NCI-H1417 (cell line): ENCODE results near the gene SACS.
"Not testable (repeated sequence)": the region's sequence is repeated elsewhere in the genome, so short reads cannot be mapped to it uniquely, and the experiment has no call there.

ENCODE experiments used
- DNase-seq, 3 experiments: peaks; one replicate each; lab custom pipeline; 2025; lab: John Stamatoyannopoulos, UW

The SACS gene

DNA sequence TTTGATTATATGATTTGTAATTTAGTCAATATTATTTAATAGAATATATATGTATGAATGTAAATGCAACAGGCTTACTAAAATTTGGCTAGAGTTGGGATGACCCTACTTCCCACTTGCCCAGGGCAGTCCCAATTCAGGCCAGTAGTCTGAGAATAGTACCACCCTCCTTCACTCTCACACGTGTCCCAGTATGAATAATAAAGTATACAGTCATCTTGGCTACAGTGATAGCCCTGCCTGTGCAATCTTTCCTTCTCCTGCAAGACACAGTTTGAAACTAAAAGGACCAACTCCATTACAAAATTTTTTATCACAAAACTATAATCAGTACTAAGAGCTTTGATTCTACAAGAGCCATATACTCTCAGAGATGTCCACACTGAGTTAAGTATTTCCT, 76.2 kb downstream of the SACS start:
- no peak for DNase-seq

DNA sequence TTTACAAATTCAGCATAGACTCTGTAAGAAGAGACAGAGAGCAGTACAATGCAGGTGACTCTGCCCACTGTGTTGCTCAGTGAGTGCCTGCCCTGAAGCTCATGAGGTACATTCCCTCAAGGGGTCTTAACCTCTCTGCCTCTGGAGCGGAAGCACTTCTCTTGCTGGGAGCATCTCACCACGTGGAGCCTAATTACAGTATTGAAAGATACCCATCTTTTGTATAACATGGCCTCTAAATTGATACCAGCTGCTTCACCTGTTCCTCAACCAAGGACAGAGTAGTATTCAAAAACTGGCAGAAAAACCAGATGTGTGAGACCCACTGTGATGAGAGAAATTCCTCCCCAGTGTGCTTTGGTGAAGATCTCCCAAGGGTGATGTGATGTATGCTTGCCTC, 77.1 kb downstream of the SACS start:
- no peak for DNase-seq

GRCh38 chr13:23354520-23354919, 79.0 kb downstream of the SACS start:
- peak in 2 of 3 experiments; percentile 9 to 28 for DNase-seq

DNA sequence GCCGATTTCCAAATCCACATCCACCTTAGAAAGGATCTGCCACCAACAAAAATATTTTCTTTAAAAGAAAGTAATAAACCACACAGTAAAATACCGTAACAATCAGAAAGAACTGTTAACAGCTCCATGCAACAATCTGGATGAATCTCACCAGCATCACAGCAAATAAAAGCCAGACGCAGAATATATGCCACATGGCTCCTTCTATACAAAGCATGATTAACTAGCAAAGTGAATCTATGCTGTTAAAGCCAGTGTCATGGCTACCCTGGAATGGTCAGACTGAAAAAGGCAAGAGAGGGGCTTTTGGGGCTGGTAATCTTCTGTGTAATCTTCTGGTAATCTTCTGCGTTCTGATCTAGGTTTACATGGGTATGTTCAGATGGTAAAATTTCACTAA, 81.3 kb downstream of the SACS start:
- no peak for DNase-seq

DNA sequence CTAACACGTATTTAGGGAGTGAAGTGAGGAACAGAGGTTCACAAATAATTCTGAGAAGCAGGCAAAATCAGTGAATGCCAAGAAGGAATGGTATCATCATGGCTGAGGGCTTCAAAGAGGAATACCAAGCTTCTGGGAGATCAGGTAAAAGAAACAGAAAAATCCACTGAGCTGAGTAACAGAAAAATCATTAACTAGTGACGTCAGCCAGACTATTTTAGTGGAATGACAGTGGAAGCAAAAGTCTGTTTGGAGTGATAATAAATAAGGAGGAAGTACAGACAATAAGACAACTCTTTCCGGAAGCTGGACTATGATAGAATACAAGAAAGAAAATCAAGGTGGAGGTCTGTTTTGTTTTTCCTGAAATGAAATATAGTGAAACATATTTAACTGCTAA, 83.5 kb downstream of the SACS start:
- no peak for DNase-seq

DNA sequence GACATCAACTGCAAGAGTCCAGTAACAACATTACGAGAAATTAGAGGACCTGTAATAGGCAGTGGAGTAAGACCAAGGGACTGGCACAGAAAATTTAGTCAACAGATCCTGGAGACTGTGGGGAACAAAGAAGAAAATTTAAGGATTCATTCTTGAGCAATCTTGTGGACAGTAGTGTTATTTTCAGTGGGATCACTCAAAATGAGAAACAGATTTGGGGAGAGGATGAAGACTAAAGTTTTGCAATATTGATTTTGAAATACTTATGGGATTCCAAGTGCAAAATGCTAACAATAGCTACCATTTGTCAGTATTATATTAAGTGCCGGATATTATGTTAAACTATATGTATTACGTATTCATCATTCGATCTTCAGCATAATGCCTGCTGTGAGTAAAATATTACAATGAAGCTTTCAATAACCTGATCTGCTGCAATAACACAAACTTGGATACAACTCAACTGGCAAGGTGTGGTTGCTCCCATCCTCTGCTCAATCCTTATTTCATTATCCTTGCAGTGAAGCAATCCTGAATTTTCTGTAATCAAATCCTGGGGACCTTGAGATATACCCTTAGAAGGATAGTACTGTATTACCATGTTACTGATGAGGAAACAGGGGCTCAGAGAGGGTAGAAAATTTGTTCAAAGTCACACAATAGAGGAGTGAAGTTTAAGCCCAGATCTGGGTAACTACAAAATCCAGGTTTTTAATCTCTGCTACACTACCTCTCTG, 84.2 kb downstream of the SACS start:
- no peak for DNase-seq

DNA sequence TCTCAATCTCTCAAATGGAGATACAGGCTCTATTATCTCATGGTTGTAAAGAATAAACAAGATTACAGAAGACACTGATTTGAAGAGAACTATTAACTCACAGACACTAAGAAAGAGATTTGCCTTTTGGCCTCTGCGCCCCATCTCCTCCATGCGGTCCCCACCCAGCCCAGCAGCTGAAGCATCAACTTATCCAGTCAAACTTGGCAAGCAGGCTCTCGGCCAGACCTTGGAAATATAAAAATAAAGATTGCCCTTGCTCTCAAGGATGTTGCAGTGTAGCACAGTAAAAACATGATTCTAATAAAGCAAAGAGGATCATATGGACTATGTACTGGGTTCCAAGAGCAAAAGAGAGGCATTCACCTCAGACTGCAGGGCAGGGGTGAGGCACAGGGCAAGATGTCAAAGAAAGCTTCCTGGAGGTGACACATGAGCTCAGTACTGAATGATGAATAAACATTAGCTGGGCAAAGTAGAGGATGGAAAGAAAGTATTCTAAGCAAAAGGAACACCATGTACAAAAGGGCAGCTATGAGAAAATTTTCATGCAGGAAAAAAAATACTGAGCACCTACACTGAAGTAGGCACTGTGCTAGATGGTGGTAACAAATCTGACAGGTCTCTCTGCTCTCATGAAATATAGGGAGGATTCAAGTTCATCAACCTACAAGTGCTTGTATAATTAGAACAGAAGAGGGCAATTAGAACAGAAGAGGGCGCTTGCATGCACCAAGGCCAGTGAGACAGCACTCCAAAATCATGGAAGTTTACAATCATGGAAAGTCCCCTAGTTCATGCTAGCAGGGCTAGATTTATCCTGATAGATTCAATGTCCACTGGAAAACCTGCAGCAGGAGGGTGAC, 85.0 kb downstream of the SACS start:
- peak in 2 of 3 experiments; percentile 4 to 39 for DNase-seq

DNA sequence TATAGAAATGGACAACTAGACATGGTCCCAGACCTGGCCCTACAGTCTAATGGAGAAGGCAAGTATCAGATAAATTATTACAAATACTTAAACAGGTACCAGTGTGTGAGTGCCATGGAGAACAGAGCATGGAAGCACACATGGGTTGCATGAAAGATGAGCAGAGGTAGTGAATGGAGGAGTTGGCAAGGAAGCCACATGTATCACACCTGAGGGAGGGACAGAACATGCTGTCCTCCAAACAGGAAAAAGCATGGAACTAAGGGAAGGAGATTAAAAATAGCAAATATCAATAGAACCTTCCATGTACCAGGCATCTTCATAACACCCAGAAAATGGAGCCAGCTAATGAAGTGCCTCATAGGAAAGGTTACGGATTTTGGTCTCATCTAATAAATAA, 85.9 kb downstream of the SACS start:
- DNase-seq: no peak

DNA sequence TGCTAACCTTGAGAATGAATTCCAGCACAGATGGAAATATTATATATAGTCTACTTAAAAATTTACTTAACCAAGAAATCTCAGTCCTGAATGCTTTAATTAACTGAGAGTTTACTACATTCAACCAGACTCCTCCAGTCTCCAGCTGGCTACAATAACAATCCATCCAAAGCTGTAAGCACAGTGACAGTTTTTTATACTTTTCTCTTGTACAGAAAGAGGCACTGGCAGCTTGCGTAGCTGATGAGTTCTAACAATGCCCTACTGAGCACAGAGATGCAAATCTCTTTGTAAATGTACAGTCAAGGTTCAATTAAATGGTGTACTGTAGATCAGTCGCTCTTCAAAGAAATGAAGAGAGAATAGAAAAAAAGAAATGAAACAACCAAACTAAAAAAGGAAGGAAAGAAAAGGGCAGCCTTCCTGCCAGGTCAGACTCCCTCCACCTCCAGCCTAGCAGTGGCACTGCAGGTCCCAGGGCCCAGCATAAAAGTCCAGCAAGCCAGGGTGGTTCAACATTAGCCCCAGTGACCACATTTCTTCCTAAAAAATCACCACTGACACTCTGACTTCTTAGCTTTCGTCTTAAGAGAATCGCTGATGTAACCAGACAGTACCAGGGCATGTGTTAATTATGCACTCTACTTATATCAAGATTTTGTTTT, 88.4 kb downstream of the SACS start:
- no peak for DNase-seq

DNA sequence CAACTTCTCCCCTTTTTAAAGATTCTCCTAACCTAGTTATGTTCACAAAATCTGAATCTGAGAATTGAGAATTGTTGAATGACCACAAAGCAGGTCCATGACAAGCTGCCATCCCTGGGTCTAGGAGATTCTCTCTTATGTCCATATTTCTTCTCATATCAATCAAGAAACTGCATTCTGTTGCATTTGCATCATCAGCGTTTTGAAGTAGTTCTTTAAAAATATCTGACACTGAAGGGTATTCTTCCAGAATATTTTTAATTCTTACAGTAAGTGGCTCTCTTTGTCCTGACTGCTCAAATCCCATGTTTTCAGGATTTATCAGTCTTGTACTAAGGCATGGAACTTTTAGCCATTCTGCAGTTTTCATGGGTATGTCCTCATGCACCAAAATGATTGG, 94.3 kb downstream of the SACS start:
- no peak for DNase-seq

DNA sequence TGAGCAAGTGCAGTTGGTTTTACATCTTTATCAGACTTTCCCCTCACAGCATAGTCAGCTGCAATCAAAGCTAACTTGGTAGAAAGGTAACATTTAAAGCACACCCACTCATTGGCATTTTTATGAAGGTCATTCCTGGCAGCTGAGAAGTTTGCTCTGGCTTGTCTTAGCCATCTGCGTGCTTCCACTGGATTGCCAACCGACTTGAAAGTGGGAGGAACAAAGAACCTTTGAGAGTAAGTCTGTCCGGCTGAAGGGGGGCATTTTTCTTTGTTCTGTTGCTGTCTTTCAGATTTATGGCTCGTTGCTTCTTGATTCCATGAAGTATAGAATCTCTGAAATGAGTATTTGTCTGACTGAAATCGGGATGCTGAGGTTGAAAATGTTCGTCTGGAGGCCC, 103.1 kb downstream of the SACS start:
- DNase-seq: no peak

DNA sequence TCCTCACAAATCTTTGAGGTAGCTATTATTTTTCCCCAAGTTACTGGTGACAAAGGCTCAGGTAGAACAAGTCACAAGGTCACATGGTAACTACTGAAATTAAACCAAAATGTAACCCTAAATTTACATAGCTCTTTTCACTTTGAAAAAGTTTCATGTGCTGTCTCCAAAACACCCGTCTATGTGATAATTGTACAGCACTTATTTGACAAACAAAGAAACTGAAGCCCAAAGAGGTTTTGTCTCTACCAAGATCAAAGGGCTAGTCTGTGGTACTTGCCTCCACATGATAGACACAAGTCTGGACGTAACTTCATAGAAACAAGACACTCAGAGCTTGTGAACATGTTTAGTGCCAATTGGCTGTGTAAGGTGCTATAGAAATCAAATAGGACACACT, 108.3 kb downstream of the SACS start:
- DNase-seq: no peak

- no peak for DNase-seq
These were observed 109.4 kb downstream of the SACS start for GRCh38 chr13:23323946-23324709.

DNA sequence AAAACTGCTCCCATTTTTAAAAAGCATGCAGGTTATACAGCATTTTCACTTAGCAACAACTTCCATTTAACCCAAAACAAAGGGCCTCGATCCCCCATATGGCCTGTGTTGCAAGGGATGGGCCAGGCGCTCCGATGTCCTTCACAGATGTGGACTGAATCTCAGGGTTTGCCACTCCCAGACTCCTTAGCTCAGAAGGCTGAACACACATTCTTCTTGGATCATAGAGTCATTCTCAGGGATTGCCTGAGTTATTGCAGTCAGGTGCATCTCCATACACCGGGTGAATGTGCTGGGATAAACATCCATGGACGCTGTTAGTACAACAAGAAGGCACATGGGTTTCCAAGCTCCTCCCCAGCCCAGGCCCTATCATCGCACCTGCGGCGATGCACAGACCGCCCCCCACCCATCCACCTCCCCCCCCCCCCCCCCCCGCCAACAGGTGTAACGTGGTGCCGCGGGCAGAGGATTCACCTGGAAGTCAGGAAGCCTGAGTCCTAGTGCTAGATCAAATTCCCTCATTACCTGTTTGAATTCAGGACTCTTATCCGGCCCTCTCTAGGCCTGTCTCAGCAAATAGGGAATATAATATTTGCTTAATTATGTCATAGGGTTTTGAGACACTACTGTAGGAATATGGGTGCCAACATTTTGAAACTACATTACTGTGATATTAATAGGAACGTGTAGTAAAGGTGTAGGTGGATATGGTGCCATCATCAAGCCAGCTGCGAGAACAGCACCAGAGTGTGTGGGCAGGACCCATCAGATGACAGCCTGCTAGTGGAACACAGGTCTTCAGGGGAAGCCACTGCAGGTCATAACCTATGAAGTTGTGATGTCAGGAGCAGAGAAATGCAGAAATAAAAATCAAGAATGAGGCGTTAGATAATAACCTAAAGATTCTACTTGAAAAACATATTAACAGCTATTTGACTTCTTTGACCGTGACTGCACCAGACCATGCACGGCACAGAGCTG, 110.9 kb downstream of the SACS start:
- DNase-seq: peak in 1 of 3 experiments; percentile 54

GRCh38 chr13:23321535-23322241, 111.8 kb downstream of the SACS start:
- DNase-seq: no peak

DNA sequence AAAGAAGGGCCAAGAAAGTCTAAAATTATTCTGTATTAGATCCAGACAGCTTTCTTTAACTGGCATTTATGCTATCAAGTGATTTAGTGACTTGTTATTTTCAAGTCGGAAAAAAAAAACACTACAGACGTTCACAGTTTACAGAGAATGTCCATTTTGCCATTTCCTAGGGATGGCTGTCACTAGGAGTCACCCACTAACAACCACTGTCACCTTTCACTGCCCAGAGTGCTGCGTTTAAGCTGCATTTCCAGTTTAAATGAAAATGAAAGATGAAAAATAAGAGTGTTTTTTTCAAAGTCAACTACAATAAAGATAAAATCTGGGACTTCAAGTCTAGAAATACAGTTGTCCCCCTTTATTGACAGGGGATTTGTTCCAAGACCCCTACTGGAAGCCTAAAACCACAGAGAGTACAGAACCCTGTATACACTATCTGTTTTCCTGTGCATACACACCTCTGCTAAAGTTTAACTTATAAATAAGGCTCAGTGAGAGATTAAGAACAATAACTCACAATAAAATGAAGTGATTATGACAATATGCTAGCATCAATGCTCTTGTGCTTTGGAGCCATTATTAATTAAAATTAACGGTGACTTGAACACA, 112.5 kb downstream of the SACS start:
- no peak for DNase-seq

DNA sequence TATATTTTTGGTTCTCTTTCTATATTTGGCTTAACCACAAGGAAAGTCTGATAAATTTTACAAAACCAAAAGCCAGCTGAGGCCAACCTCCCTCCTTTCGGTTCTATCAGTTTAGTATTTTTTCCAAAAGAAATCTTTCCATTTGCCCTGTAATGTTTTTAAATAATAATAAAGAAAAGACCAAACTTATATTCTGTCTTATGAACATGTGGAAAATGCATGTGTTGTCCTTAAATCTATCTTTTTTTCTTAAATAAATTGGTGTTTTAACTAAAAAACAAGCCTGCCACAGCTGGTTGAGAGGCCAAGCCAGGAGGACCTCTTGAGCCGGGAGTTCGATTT, 113.6 kb downstream of the SACS start:
- DNase-seq: no peak

- not testable (repeated sequence) for DNase-seq
These were observed 118.7 kb downstream of the SACS start for GRCh38 chr13:23314837-23315236.

GRCh38 chr13:23292586-23292985, 140.9 kb downstream of the SACS start:
- DNase-seq: no peak

DNA sequence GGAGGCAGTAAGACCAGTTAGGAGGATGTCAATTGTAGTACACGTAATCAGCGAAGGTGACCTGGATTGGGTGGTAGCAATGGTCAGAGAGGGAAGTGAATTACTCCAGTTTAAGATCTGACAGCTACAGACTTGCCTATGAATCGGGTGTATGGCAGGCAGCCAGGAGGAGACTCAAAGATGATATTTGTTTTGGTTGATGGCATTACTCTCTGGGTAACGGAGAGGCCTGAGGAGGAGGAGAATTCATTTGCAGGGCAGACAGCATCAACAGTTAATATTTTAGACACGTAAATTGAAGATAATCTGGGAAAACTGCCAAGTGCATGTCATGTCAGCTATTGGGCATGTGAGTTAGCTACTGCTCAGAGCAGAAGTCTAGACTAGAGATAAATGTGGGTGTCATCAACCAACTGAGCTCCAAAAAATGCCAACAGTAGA, 143.6 kb downstream of the SACS start:
- DNase-seq: peak in 2 of 3 experiments; percentile 27 to 45
